ENCODE measurements around the gene TDRD6. TPM values are rescaled to one million over a fixed set of nuclear protein-coding genes. Genes with fewer than 3 reads are reported as not detected.

Gene TDRD6
- total RNA-seq, 2 experiments from 2014 or later = 3.5 to 4.5 TPM

DNA sequence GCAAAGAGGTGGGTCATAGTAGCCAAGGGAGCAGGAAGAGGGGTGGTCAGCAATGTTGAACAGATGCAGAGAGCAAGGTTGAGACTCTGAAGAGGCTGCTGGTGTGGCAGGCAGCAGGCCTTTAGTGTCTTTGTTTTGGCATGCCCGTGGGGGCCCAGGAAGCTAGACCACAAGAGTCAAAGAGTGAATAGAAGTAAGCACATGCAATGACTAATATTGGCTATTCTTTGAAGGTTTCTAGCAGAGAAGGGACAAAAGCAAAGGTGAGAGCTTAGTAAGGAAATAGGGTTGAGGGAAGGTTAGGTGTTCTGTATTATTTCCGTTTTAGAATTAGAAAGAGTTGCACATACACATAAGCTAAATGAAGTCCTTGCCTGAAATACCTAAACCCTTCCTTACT lies 18.8 kb downstream of the TDRD6 start:
- Histone ChIP-seq H3K36me3 (ENCODE audit: insufficient read depth, low read length) (peaks cover 4% of the 10 kb centered on the region; the same call in 1 of the 2 replicates), H3K9me2 (ENCODE audit: insufficient read depth, low read length) (no peaks in the 10 kb centered on the region), H4K20me1 (ENCODE audit: insufficient read depth, low read length) (no peaks in the 10 kb centered on the region), H2AFZ (ENCODE audit: low read length) (no peak overlapping the region), H3K27ac (ENCODE audit: low read depth, low read length, poor library complexity, severe bottlenecking) (no peak overlapping the region), H3K4me2 (ENCODE audit: low read length) (no peak overlapping the region), H3K79me2 (ENCODE audit: insufficient read depth, low read depth, low read length) (no peaks in the 10 kb centered on the region), H3K4me3 (ENCODE audit: low read depth, low read length, poor library complexity, severe bottlenecking) (no peak overlapping the region), H3K4me1 (ENCODE audit: insufficient read depth, low read length, poor library complexity, severe bottlenecking) (no peaks in the 10 kb centered on the region), H3K9me3 (ENCODE audit: low read length) (no peaks in the 10 kb centered on the region)
- DNase-seq (ENCODE audit: low spot score) = no peak
- intact Hi-C loops (cut with micrococcal nuclease; ENCODE audit: unreplicated experiment) = no loop called here
- TF ChIP-seq EZH2phosphoT487 (IDR thresholded peaks at IDR 0.05; ENCODE audit: borderline replicate concordance, low read depth, low read length) = no peak
- TF ChIP-seq, protein P1, sequence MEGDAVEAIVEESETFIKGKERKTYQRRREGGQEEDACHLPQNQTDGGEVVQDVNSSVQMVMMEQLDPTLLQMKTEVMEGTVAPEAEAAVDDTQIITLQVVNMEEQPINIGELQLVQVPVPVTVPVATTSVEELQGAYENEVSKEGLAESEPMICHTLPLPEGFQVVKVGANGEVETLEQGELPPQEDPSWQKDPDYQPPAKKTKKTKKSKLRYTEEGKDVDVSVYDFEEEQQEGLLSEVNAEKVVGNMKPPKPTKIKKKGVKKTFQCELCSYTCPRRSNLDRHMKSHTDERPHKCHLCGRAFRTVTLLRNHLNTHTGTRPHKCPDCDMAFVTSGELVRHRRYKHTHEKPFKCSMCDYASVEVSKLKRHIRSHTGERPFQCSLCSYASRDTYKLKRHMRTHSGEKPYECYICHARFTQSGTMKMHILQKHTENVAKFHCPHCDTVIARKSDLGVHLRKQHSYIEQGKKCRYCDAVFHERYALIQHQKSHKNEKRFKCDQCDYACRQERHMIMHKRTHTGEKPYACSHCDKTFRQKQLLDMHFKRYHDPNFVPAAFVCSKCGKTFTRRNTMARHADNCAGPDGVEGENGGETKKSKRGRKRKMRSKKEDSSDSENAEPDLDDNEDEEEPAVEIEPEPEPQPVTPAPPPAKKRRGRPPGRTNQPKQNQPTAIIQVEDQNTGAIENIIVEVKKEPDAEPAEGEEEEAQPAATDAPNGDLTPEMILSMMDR (conservative IDR thresholded peaks at IDR 0.05; ENCODE audit: low read length) = no peak
- ChIA-PET CTCF (ENCODE audit: unreplicated experiment) (no interaction called here), POLR2A (no interaction called here)
- BruUV-seq (replicated peaks) = no TSS peak

GRCh38 chr6:46711491-46711890 lies 23.8 kb downstream of the TDRD6 start:
- Histone ChIP-seq H3K9me2 (ENCODE audit: insufficient read depth, low read length) (no peaks in the 10 kb centered on the region), H3K27ac (ENCODE audit: low read depth, low read length, poor library complexity, severe bottlenecking) (no peak overlapping the region), H4K20me1 (ENCODE audit: insufficient read depth, low read length) (no peaks in the 10 kb centered on the region), H3K4me2 (ENCODE audit: low read length) (no peak overlapping the region), H3K9me3 (ENCODE audit: low read length) (no peaks in the 10 kb centered on the region), H3K4me3 (ENCODE audit: low read depth, low read length, poor library complexity, severe bottlenecking) (no peak overlapping the region), H2AFZ (ENCODE audit: low read length) (no peak overlapping the region), H3K4me1 (ENCODE audit: insufficient read depth, low read length, poor library complexity, severe bottlenecking) (no peaks in the 10 kb centered on the region), H3K79me2 (ENCODE audit: insufficient read depth, low read depth, low read length) (no peaks in the 10 kb centered on the region), H3K36me3 (ENCODE audit: insufficient read depth, low read length) (no peaks in the 10 kb centered on the region)
- BruUV-seq (replicated peaks) = no TSS peak
- intact Hi-C loops (cut with micrococcal nuclease; ENCODE audit: unreplicated experiment) = no loop called here
- POLR2A ChIA-PET = no interaction called here
- CTCF ChIA-PET (ENCODE audit: unreplicated experiment) = no interaction called here
- no peak for TF ChIP-seq EZH2phosphoT487 (IDR thresholded peaks at IDR 0.05; ENCODE audit: borderline replicate concordance, low read depth, low read length)
- TF ChIP-seq, protein P1 (conservative IDR thresholded peaks at IDR 0.05; ENCODE audit: low read length) = no peak
- DNase-seq (ENCODE audit: low spot score) = no peak

DNA sequence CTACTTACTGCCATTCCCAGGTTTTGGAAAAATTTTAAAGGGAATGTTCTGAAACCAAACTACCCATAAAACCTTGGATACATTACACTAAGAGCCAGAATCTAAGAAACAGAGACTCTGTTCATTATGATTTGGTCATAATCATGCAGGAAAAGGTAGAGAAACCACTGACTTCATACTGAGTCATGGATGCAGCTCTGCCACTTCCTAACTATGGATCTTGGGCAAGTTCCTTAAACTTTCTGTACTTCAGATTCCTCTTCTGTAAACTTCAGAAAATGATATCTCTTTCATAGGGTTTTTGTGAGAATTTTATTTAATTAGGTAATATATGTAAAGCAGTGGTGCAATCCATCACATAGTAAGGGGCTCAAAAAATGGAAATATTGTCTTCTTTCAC lies 27.5 kb downstream of the TDRD6 start:
- no peak for DNase-seq (ENCODE audit: low spot score)
- intact Hi-C loops (cut with micrococcal nuclease; ENCODE audit: unreplicated experiment) = no loop called here
- ChIA-PET CTCF (ENCODE audit: unreplicated experiment) (no interaction called here), POLR2A (no interaction called here)
- no peaks in the 10 kb centered on the region for H3K9me3 ChIP-seq (ENCODE audit: low read length)
- no peak overlapping the region for H3K4me3 ChIP-seq (ENCODE audit: low read depth, low read length, poor library complexity, severe bottlenecking)
- no peaks in the 10 kb centered on the region for H3K4me1 ChIP-seq (ENCODE audit: insufficient read depth, low read length, poor library complexity, severe bottlenecking)
- H3K79me2 ChIP-seq (ENCODE audit: insufficient read depth, low read depth, low read length) = no peaks in the 10 kb centered on the region
- no peaks in the 10 kb centered on the region for H3K36me3 ChIP-seq (ENCODE audit: insufficient read depth, low read length)
- H3K9me2 ChIP-seq (ENCODE audit: insufficient read depth, low read length) = no peaks in the 10 kb centered on the region
- H2AFZ ChIP-seq (ENCODE audit: low read length) = no peak overlapping the region
- H4K20me1 ChIP-seq (ENCODE audit: insufficient read depth, low read length) = no peaks in the 10 kb centered on the region
- no peak for TF ChIP-seq EZH2phosphoT487 (IDR thresholded peaks at IDR 0.05; ENCODE audit: borderline replicate concordance, low read depth, low read length)
- TF ChIP-seq, protein P1 (conservative IDR thresholded peaks at IDR 0.05; ENCODE audit: low read length) = no peak
- no TSS peak for BruUV-seq (replicated peaks)
- no peak overlapping the region for H3K4me2 ChIP-seq (ENCODE audit: low read length)
- H3K27ac ChIP-seq (ENCODE audit: low read depth, low read length, poor library complexity, severe bottlenecking) = no peak overlapping the region
